ENCODE results near the gene PMM2.

- TF ChIP-seq EP300 (IDR thresholded peaks at IDR 0.05) (no peak), POLR2AphosphoS5 (IDR thresholded peaks at IDR 0.05) (no peak)
- TF ChIP-seq, protein P1, sequence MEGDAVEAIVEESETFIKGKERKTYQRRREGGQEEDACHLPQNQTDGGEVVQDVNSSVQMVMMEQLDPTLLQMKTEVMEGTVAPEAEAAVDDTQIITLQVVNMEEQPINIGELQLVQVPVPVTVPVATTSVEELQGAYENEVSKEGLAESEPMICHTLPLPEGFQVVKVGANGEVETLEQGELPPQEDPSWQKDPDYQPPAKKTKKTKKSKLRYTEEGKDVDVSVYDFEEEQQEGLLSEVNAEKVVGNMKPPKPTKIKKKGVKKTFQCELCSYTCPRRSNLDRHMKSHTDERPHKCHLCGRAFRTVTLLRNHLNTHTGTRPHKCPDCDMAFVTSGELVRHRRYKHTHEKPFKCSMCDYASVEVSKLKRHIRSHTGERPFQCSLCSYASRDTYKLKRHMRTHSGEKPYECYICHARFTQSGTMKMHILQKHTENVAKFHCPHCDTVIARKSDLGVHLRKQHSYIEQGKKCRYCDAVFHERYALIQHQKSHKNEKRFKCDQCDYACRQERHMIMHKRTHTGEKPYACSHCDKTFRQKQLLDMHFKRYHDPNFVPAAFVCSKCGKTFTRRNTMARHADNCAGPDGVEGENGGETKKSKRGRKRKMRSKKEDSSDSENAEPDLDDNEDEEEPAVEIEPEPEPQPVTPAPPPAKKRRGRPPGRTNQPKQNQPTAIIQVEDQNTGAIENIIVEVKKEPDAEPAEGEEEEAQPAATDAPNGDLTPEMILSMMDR (IDR thresholded peaks at IDR 0.05), result no peak
Measured at GRCh38 chr16:8847145-8847544, 49.5 kb downstream of the PMM2 start.

Data from gastroesophageal sphincter (tissue), 3 donors.